C1 segment of cervical spinal cord (tissue), 14 donors: ENCODE data around the gene TSPAN33.
A peak's percentile ranks its signal among the peaks of the same experiment; 100 is the strongest.
"Not testable (repeated sequence)": the region's sequence is repeated elsewhere in the genome, so short reads cannot be mapped to it uniquely, and the experiment has no call there.

ENCODE experiments used
- DNase-seq, 14 donors: peaks; one replicate each; lab custom pipeline; 2025; lab: John Stamatoyannopoulos, UW

The TSPAN33 gene

DNA sequence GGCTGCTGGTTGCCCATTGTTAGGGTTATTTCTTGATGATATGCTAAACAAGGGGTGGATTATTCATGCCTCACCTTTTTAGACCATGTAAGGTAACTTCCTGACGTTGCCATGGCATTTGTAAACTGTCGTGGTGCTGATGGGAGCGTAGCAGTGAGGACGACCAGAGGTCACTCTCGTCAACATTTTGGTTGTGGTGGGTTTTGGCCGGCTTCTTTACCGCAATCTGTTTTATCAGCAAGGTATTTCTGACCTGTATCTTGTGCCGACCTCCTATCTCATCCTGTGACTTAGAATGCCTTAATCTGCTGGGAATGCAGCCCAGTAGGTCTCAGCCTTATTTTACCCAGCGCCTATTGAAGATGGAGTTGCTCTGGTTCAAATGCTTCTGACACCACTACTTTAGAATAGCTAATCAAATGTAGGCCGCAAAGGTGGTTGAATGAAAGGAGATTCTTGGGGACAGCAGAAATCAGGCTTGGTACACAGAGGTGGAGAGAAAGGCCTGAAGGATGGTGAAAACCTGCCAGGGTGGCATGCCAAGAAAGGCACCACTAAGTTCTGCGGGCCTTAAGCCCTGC, 26.0 kb downstream of the TSPAN33 start:
- no peak for DNase-seq

DNA sequence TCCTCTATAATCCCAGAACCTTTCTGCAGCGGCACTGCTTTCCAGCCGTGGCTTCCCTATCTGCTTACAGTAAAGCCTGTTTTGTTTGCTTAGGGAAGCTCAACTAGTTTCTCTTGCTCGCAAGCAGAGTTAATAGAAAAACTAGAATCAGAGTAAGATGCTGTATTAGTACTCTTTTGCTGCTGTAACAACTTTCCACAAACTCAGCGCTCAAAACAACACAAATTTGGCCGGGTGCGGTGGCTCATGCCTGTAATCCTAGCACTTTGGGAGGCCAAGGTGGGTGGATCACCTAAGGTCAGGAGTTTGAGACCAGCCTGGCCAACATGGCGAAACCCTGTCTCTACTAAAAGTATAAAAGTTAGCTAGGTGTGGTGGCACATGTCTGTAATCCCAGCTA, 29.4 kb downstream of the TSPAN33 start:
- not testable (repeated sequence) for DNase-seq

DNA sequence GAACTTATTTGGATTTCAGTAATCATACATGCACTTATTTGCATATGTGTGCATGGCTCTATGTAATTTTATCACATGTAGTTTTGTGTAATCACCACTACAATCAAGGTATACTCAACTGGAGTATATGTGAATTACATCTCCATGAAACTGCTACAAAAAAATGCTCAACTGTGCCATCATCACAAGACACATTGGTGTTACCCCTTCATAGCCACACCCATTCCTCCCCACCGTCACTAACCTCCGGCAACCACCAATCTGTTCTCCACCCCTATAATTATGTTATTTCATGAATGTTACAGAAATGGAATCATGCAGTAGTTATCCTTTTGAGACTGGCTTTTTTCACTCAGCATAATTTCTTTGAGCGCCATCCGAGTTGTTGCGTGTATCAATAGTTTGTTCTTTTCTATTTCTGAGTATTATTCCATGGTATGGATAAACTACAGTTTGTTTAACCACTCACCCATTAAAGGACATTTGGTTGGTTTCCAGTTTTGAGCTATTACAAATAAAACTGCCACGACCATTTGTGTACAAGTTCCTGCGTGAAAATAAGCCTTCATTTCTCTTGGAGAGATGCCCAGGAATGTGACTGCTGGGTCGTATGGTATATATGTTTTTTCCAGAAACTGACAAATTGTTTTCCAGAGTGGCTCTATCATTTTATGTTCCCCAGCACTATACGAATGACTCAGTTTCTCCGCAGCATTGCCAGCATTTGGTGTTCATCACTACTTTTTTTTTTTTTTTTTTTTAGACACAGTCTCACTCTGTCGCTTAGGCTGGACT, 32.6 kb downstream of the TSPAN33 start:
- DNase-seq, result no peak

DNA sequence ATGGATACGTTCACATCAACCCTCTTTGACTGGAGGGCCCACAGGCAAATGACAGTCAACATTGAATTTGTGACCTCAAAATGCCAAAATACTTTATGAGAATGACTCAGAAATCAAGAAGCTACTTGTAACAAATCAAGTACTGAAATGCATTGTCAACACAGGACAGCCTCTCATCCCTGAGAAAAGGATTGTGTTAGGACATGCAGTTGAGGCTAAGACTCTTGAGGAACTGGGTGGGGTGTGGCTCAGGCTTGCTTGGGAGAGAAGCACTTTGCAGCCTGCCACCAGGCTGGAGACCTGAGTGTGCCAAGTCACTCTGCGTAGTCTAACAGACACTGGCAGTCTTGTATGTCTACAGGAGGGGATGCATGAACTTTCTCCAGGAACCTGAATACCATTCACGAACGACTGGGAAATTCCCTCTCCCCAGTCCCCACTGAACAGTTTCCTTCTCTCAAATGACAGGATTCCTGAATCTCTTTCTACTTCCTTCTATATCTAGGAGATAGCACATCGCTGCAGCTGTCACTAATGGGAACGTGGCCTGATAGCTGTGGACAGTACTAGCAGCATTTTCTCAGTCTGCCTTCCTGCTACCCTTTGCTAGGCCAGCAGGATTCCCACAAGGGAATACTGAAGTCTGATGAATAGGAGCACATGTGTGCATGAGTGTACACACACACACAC, 40.6 kb downstream of the TSPAN33 start:
- no peak for DNase-seq

DNA sequence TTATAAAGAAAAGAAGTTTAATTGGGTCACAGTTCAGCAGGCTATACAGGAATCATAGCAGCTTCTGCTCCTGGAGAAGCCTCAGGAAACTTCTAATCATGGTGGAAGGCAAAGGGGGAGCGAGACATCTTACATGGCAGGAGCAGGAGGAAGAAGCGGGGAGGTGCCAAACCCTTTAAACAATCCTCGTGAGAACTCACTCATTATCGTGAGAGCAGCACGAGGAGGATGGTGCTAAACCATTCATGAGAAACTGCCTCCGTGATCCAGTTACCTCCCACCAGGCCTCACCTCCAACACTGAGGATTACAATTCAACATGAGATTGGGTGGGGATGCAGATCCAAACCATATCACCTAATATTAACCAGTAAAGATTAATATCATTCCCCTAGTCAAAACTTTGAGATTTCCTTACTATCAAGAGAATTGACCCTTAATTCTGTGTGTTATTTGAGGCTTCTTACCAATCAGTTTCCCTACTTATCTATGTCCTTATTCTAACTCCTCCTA, 42.3 kb downstream of the TSPAN33 start:
- no peak for DNase-seq

DNA sequence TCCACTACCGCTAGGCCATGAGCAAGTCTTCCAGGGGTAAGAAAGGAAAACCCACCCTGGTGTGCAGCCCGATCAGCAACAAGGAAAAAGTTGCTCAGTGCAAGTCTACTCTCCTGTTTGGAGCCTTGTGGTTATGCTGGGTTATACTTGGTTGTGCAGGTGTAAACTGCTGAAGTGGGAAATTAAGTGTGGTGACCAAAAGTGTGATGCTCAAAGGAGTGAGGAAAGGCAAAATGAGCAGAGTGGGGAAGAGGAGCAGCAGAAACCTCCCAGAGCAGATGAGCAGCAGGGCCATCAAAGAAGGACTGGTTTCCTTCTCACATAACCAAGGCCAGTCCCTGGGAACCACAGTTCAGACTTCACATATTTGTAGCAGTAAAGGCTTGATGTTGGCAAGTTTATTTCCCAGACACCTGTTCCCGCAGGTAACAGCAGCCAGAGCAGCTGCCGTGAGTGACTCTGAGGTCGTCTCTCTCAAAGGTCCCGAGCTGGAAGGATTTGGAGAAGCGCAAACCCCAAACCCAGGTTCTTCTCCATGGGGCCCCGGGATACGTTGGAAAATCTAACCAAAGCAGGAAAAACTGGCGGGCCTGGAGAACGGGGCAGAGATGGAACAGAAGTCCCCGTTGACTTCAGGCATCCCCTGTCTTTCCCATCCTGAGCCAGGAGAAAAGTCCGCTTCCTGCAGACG, 43.3 kb downstream of the TSPAN33 start:
- DNase-seq, result no peak

DNA sequence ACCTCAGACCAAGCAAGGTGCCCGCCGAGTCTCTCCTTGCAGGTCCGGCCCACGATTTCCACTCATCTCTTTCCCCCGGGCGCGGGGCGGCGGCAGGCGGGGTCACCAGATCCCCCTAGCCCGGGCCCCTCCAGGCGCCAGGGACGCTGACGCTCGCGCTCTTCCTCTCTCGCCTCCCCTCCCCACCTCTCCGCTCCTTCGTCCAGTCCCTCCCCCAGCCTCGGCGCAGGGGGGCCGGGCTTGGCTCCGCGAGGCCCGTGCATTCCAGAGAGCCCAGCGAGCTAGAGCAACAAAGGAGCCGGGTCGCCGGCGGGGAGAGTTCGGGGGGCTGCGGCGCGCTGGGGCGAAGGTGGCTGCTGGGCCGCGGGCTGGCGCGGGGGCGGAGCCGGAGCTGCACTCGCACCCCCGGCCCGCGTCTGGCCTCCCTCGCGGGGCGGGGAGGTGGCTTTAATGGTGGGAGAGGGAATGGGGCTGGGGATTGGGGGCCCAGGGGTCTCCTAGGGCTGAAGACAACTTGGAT, 43.9 kb downstream of the TSPAN33 start, which contains the start of gene SMO:
TSS of gene SMO (plus strand) at position 262 of the 520 bp plus-strand sequence. CDS start 519 bp downstream, outside the sequence.
- peak in 5 of 14 donors; percentile 14 to 39 (median 23) for DNase-seq

DNA sequence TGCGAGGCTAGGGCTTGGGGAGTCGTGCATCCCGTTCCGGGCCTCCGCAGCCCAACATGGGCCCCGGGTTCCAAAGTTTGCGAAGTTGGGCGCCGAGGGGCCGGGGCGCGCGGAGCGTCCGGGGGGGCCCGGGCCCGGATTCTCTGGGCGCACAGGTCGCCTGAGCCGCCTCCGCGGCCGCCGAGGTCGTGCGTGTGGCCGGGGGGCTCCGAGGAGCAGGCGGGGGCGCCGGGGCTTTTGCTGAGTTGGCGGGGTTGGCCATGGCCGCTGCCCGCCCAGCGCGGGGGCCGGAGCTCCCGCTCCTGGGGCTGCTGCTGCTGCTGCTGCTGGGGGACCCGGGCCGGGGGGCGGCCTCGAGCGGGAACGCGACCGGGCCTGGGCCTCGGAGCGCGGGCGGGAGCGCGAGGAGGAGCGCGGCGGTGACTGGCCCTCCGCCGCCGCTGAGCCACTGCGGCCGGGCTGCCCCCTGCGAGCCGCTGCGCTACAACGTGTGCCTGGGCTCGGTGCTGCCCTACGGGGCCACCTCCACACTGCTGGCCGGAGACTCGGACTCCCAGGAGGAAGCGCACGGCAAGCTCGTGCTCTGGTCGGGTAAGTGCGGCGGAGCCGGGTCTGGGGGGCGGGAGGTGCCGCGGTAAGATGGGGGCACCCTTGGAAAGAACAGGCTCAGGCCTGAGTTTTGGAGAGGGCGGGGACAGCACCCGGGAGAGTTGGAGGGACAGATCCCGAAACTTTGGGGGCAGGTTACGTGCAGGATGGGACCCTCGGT, 44.6 kb downstream of the TSPAN33 start:
- DNase-seq, result peak in 1 of 14 donors; percentile 17

DNA sequence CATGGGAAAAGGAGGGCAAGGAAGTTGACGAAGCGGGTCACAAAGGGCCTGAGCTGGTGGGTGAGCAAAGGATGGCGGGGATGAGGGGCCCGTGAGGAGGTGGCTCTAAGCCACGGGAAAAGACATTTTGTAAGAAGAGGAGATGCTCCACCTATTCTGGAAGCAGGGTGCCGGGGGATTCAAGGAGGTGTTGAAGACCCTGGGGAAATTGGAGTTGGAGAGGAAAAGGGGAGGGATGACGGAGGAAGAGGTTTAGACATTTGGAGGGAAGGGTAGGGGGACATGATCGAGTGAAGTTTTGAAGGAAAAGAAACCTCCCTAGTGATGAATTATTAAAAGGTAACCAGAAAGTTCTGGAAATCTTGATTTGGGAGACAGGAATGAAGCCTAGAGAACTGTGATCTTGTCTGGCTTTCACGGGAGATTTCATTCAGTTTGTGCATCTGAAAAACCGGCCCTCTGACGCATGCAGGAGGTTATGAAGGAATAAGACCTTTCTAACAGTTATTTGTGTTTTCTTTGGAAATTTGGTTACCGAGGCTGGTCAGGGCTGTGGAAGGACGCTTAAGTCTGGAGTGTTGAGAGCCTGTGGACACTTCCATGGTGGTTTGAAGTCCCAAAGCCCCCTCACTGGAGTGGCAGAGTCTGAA, 45.3 kb downstream of the TSPAN33 start:
- DNase-seq, result no peak

DNA sequence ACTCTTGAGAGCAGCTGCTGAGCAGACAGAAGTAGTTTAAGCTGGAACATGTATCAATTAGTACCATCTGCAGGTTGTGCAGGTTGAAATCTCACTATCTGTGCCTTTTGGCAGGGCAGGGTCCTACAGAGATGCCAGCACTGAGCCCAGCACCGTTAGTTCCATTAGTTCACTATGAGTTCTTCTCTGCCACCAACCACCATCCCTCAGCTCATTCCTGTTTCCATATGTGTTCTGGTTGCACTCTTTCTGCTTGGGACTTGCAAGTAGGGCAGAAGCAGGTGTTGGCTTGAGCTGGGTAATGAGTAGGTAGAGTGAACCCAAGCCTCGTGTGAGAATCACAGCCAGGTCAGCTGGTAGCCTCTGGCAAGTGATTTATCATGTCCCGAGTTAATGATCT, 46.8 kb downstream of the TSPAN33 start:
- no peak for DNase-seq

DNA sequence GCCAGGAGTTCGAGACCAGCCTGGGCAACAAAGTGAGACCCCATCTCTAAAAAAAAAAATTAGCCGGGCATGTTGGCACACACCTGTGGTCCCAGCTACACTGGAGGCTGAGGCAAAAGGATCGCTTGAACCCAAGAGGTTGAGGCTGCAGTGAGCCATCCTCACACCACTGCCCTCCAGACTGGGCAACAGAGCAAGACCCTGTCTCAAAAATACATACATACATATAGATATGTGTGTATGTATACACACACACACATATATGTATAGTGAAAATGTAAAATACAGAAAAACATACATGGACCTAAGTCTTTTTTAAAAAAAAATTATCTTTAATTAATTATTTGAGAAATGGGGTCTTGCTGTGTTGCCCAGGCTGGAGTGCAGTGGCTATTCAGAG, 49.4 kb downstream of the TSPAN33 start:
- DNase-seq, result no peak

DNA sequence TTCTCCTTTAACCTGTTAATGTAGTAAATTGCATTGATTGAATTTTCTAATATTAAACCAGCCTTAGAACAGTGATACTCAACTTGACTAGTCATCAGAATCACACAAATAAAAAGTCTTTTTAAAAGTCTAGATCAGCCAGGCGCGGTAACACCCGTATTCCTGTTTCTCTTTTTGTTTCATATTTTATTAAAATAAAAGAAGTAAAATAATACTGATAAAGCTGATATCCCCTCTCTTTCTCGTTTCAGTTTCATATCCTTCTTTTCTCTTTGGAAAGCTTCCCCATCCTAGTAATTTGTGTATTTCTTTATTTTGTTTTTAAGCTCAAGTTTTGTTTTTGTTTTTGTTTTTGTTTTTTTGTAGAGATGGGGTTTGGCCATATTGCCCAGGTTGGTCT, 53.3 kb downstream of the TSPAN33 start:
- no peak for DNase-seq

DNA sequence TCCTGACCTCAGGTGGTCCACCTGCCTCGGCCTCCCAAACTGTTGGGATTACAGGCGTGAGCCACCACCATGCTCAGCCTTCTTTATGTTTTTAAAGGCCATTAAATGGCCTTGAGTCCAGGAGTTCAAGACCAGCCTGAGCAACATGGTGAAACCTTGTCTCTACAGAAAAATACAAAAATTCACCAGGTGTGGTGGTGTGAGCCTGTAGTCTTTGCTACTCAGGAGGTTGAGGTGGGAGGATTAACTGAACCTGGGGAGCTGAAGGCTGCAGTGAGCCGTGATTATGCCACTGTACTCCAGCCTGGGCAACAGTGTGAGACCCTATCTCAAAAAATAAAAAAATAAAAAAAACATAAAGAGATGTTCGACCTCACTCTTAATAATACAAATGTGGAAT, 54.9 kb downstream of the TSPAN33 start:
- no peak for DNase-seq

DNA sequence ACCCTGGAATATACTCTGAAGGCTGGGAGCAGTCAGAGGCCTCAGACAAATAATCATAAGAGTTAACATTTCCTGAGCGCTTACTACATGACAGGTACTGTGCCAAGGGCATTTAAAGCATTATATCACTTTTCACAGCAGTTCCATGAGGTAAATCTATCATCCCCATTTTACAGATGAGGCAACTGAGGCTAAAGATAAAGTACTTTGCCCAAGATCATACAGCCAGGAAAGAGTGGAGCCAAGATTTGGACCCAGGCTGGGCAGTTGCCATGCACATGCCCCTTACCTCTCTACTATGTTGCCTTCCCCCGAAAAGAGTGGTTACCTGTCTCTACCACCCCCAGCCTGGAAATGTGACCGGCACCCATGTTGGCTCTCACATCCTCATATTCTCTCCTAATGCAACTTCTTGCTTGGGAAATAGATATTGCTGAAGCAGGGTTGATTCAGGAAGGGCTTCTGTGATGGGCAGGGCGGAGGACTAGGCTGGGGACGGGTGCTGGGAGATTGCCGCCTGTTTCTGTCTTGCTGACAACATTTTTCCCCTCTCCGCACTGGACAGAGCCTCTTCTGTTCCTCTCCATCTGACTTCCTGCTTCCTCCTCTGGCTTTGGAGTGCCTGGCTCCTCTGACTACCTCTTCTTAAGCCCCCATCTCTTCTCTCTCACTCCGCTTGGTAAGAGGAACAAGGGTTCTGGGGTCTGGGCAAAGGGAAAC, 57.7 kb downstream of the TSPAN33 start:
- no peak for DNase-seq

DNA sequence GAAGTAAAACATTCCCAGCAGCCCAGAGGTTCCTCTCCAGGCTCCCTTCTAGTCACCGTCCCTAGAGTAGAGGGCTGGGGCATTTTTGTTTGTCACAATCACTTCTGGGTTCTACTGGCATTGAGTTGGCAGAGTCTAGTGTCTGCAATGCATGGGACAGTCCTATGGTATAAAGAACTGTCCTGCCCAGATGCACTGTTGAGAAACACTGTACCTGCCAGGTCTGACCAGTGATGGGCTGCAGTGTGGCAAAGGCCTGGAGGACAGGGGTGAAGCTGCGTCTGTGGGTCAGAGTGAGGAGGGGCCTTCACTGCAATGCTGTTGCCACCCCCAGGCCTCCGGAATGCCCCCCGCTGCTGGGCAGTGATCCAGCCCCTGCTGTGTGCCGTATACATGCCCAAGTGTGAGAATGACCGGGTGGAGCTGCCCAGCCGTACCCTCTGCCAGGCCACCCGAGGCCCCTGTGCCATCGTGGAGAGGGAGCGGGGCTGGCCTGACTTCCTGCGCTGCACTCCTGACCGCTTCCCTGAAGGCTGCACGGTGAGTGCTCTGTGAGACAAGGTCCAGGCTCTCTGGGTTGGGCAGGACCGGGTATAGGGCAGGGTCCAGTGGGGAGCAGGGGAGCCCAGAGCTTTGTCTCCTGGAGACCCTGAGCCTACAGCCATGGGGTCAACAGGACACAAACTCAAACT, 58.7 kb downstream of the TSPAN33 start:
- DNase-seq, result no peak

DNA sequence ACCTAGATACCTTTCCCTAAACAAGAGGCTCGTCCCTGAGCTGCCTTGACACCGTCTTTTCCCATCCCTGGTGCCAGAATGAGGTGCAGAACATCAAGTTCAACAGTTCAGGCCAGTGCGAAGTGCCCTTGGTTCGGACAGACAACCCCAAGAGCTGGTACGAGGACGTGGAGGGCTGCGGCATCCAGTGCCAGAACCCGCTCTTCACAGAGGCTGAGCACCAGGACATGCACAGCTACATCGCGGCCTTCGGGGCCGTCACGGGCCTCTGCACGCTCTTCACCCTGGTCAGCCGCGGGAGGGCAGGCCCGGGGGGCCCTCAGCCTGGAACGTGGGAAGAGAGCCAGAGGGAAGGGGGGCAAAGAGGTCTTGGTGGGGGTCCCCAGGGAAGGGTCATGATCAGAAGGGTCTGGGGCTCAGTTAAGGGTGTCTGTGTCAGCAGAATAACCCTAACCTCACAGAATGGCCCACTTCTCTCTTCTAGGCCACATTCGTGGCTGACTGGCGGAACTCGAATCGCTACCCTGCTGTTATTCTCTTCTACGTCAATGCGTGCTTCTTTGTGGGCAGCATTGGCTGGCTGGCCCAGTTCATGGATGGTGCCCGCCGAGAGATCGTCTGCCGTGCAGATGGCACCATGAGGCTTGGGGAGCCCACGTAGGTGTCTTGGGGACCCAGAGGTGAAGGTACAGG, 60.8 kb downstream of the TSPAN33 start:
- no peak for DNase-seq

DNA sequence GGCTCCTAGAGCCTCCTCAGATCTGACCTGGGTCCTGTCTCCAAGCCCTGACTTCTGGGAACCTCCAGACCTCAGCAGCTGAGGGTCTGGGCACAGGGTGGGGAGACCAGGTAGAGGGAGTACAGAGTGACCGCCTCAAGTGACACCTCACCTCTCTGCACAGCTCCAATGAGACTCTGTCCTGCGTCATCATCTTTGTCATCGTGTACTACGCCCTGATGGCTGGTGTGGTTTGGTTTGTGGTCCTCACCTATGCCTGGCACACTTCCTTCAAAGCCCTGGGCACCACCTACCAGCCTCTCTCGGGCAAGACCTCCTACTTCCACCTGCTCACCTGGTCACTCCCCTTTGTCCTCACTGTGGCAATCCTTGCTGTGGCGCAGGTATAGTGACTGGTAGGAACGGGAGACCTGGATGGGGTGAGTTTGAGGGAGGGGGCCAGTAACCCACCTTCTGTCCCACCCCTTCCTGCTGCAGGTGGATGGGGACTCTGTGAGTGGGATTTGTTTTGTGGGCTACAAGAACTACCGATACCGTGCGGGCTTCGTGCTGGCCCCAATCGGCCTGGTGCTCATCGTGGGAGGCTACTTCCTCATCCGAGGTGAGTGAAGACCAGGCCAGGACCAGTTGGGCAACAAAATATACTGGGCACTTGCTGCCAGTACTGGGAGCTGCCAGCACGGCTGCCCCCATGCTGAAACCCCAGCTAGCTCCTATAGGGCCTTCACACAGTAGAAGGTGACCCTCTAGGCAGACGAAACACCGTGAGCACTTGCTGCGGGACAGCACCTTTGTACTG, 61.7 kb downstream of the TSPAN33 start:
- DNase-seq, result no peak

DNA sequence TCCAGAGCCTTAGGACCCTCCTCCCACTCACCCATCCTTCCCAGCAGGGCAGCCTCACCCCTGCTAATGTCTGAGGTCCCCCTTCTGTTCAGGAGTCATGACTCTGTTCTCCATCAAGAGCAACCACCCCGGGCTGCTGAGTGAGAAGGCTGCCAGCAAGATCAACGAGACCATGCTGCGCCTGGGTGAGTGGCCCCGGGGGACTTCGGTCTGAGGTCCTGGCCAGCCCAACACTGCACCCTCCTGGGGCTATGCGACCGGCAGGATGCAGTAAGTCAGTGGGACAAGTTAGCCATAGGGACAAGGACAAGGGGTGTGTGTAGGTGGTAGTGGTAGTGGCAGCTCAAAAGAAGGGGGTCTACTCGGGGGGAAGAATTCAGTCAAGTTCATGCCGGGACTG, 64.2 kb downstream of the TSPAN33 start:
- no peak for DNase-seq
